IMR-90 (cell line): ENCODE results near the gene CYP2D6. TPM values are rescaled to one million over a fixed set of nuclear protein-coding genes. Genes with fewer than 3 reads are reported as not detected.
A peak's percentile ranks its signal among the peaks of the same experiment; 100 is the strongest.

ENCODE experiments used
- ATAC-seq: fragments of 200-7000 bp; cut with Tn5 transposase; 2 replicates; pipeline ENCODE4 v1.9.1; 2020; ENCODE audit warnings: low read depth, mild to moderate bottlenecking, moderate library complexity
- BruUV-seq: library from RNA; stranded (reverse); fragments of 400-500 nt; replicated peaks from 2 replicates; lab custom pipeline; 2021; lab: Mats Ljungman, UMichigan
- CTCF ChIA-PET: fragments of 300-600 bp; formaldehyde crosslinking; extraction: SDS; loops from one replicate; lab custom pipeline; 2021; ENCODE audit warnings: antibody characterized with exemption; lab: Yijun Ruan, JAX
- POLR2A ChIA-PET: fragments of 300-600 bp; sonication (Branson Sonifier 250); formaldehyde crosslinking; loops from one replicate; lab custom pipeline; 2022; ENCODE audit warnings: antibody characterized with exemption; ENCODE audit not compliant: unreplicated experiment; lab: Charles Lee
- DNase-seq: peaks from one replicate; pipeline ENCODE4 v3.0.0; 2013
- H2AFZ ChIP-seq: replicated peaks from 2 replicates; pipeline ENCODE3; 2013; ENCODE audit warnings: low read length, mild to moderate bottlenecking; ENCODE audit not compliant: poor library complexity
- H2AK5ac ChIP-seq: 2 replicates; pipeline ENCODE4 v1.6.1; 2013; ENCODE audit warnings: low read depth, low read length, inconsistent platforms
- H2AK9ac ChIP-seq: replicated peaks from 2 replicates; pipeline ENCODE3; 2013; ENCODE audit warnings: mild to moderate bottlenecking, low read depth, low read length, moderate library complexity; ENCODE audit not compliant: poor library complexity
- H2BK120ac ChIP-seq: 2 replicates; pipeline ENCODE4 v1.6.1; 2013; ENCODE audit warnings: low read depth, low read length, inconsistent platforms
- H2BK15ac ChIP-seq: 3 replicates; pipeline ENCODE4 v1.6.1; 2013; ENCODE audit warnings: low read depth, low read length, inconsistent platforms
- H2BK20ac ChIP-seq: 2 replicates; pipeline ENCODE4 v1.6.1; 2013; ENCODE audit warnings: low read depth, mild to moderate bottlenecking, inconsistent platforms, low read length, moderate library complexity
- H2BK5ac ChIP-seq: 2 replicates; pipeline ENCODE4 v1.6.1; 2013; ENCODE audit warnings: mild to moderate bottlenecking, low read depth, low read length, inconsistent platforms; ENCODE audit not compliant: poor library complexity, severe bottlenecking
- H3K14ac ChIP-seq: replicated peaks from 2 replicates; pipeline ENCODE4 v1.6.1; 2013; ENCODE audit warnings: low read depth, low read length, inconsistent platforms
- H3K18ac ChIP-seq: 2 replicates; pipeline ENCODE4 v1.6.1; 2013; ENCODE audit warnings: low read depth, low read length, control low read depth
- H3K23ac ChIP-seq: 2 replicates; pipeline ENCODE4 v1.6.1; 2013; ENCODE audit warnings: low read depth, low read length, inconsistent platforms
- H3K27ac ChIP-seq: 2 replicates; pipeline ENCODE4 v1.5.1; 2013; ENCODE audit warnings: mild to moderate bottlenecking, control low read depth, low read length; ENCODE audit not compliant: insufficient read depth
- H3K27me3 ChIP-seq: 2 replicates; pipeline ENCODE4 v1.6.1; 2013; ENCODE audit warnings: low read length; ENCODE audit not compliant: control insufficient read depth, insufficient read depth
- H3K36me3 ChIP-seq: 2 replicates; pipeline ENCODE4 v1.6.1; 2013; ENCODE audit warnings: low read length, mixed read lengths; ENCODE audit not compliant: control insufficient read depth, insufficient read depth
- H3K4ac ChIP-seq: 2 replicates; pipeline ENCODE4 v1.6.1; 2013; ENCODE audit warnings: low read depth, low read length, inconsistent platforms
- H3K4me1 ChIP-seq: 2 replicates; pipeline ENCODE4 v1.6.1; 2013; ENCODE audit warnings: low read length, mixed read lengths; ENCODE audit not compliant: control insufficient read depth, insufficient read depth
- H3K4me2 ChIP-seq: 2 replicates; pipeline ENCODE4 v1.6.1; 2013; ENCODE audit warnings: low read depth, mild to moderate bottlenecking, control low read depth, low read length, moderate library complexity
- H3K4me3 ChIP-seq: 2 replicates; pipeline ENCODE4 v1.5.1; 2013; ENCODE audit warnings: low read depth, mild to moderate bottlenecking, control low read depth, low read length, moderate library complexity; ENCODE audit not compliant: insufficient read depth
- H3K56ac ChIP-seq: 2 replicates; pipeline ENCODE4 v1.6.1; 2013; ENCODE audit warnings: low read length, inconsistent platforms; ENCODE audit not compliant: insufficient read depth; ENCODE audit errors: extremely low read depth
- H3K79me1 ChIP-seq, 2 experiments: 2 replicates each; pipeline ENCODE4 v1.6.1; 2013; ENCODE audit warnings: low read length in 2 of 2, inconsistent platforms in 1 of 2, low read depth in 1 of 2
- H3K9ac ChIP-seq: 2 replicates; pipeline ENCODE4 v1.6.1; 2013; ENCODE audit warnings: low read depth, low read length, control low read depth
- H3K9me1 ChIP-seq: 2 replicates; pipeline ENCODE4 v1.6.1; 2013; ENCODE audit warnings: low read length, inconsistent platforms; ENCODE audit not compliant: insufficient read depth
- H3K9me3 ChIP-seq: 2 replicates; pipeline ENCODE4 v1.6.1; 2013; ENCODE audit warnings: low read length; ENCODE audit not compliant: control insufficient read depth, insufficient read depth
- H4K20me1 ChIP-seq: 2 replicates; pipeline ENCODE4 v1.6.1; 2013; ENCODE audit warnings: low read length, inconsistent platforms; ENCODE audit not compliant: insufficient read depth
- H4K5ac ChIP-seq: 2 replicates; pipeline ENCODE4 v1.6.1; 2013; ENCODE audit warnings: mild to moderate bottlenecking, low read depth, low read length, control low read depth
- H4K8ac ChIP-seq, 2 experiments: 2 replicates each; pipeline ENCODE4 v1.6.1; 2013; ENCODE audit warnings: low read depth in 2 of 2, low read length in 2 of 2, control low read depth in 1 of 2, inconsistent platforms in 1 of 2
- H4K91ac ChIP-seq: 2 replicates; pipeline ENCODE4 v1.6.1; 2013; ENCODE audit warnings: low read depth, low read length, inconsistent platforms; ENCODE audit not compliant: insufficient read depth
- BHLHE40 ChIP-seq: fragments of 150-350 bp; IDR thresholded peaks from 2 replicates; pipeline ENCODE4 v1.6.1; 2016; ENCODE audit warnings: mild to moderate bottlenecking, low read depth, low read length
- CEBPB ChIP-seq: IDR thresholded peaks from 2 replicates; pipeline ENCODE4 v1.6.1; 2012; ENCODE audit warnings: low read depth, low read length, improper control_type of control experiment
- CHD1 ChIP-seq: IDR thresholded peaks from 2 replicates; pipeline ENCODE4 v1.6.1; 2012; ENCODE audit warnings: low read depth, low read length, improper control_type of control experiment
- ELK1 ChIP-seq: fragments of 150-350 bp; IDR thresholded peaks from 2 replicates; pipeline ENCODE4 v1.6.1; 2016; ENCODE audit warnings: low read depth, mild to moderate bottlenecking, low read length, moderate library complexity, borderline replicate concordance
- FOS ChIP-seq: fragments of 150-350 bp; IDR thresholded peaks from 2 replicates; pipeline ENCODE4 v1.6.1; 2016; ENCODE audit warnings: low read depth, low read length
- MAFK ChIP-seq: IDR thresholded peaks from 2 replicates; pipeline ENCODE4 v1.6.1; 2012; ENCODE audit warnings: low read depth, low read length, improper control_type of control experiment
- MAZ ChIP-seq: IDR thresholded peaks from 2 replicates; pipeline ENCODE4 v1.6.1; 2012; ENCODE audit warnings: low read depth, mild to moderate bottlenecking, low read length, improper control_type of control experiment, moderate library complexity, borderline replicate concordance
- MXI1 ChIP-seq: IDR thresholded peaks from 2 replicates; pipeline ENCODE4 v1.6.1; 2012; ENCODE audit warnings: low read depth, mild to moderate bottlenecking, low read length, moderate library complexity, borderline replicate concordance
- NFE2L2 ChIP-seq: fragments of 150-350 bp; IDR thresholded peaks from 2 replicates; pipeline ENCODE4 v1.6.1; 2016; ENCODE audit warnings: low read depth, mild to moderate bottlenecking, low read length
- POLR2A ChIP-seq: IDR thresholded peaks from 2 replicates; pipeline ENCODE4 v1.6.1; 2012; ENCODE audit warnings: mild to moderate bottlenecking, low read depth, low read length
- RAD21 ChIP-seq: IDR thresholded peaks from 2 replicates; pipeline ENCODE4 v1.6.1; 2012; ENCODE audit warnings: low read length, improper control_type of control experiment
- RCOR1 ChIP-seq: IDR thresholded peaks from 2 replicates; pipeline ENCODE4 v1.6.1; 2012; ENCODE audit warnings: mild to moderate bottlenecking, low read length, improper control_type of control experiment; ENCODE audit not compliant: insufficient replicate concordance
- RFX5 ChIP-seq: IDR thresholded peaks from 2 replicates; pipeline ENCODE4 v1.8.0; 2012; ENCODE audit warnings: low read depth, mild to moderate bottlenecking, low read length, moderate library complexity
- SMC3 ChIP-seq: fragments of 150-350 bp; IDR thresholded peaks from 2 replicates; pipeline ENCODE4 v1.6.1; 2016; ENCODE audit warnings: low read depth, mild to moderate bottlenecking, antibody characterized with exemption, low read length, moderate library complexity
- USF2 ChIP-seq: fragments of 150-350 bp; IDR thresholded peaks from 2 replicates; pipeline ENCODE4 v1.6.1; 2017; ENCODE audit warnings: mild to moderate bottlenecking, antibody characterized with exemption, low read length, low read depth
- WGBS, 2 experiments: methylation state at CpG; one replicate each; pipeline versions ENCODE4 v1.1.5 to v1.1.7; 2013; ENCODE audit warnings: missing lambda C conversion rate in 2 of 2; ENCODE audit not compliant: insufficient read length in 1 of 2; ENCODE audit errors: extremely low coverage in 2 of 2; 5-methylcytosine and 5-hydroxymethylcytosine counted together
- dilution Hi-C: fragments of 300-500 bp; cut with HindIII; formaldehyde crosslinking; loops from one replicate; pipeline ENCODE4 v1.14.3; 2018; ENCODE audit warnings: low sequenced_read_pairs; ENCODE audit not compliant: unreplicated experiment
- in situ Hi-C: fragments of 300-500 bp; cut with MboI; formaldehyde crosslinking; loops from 3 replicates; pipeline ENCODE4 v1.14.3; 2019; ENCODE audit warnings: low sequenced_read_pairs, inconsistent platforms, mixed read lengths
- intact Hi-C: fragments of 100-400 bp; cut with micrococcal nuclease; formaldehyde crosslinking; loops from 2 replicates; pipeline ENCODE4 v1.10.0; 2022
- polyA plus RNA-seq, 3 experiments: library from polyadenylated mRNA; depleted of rRNA; stranded (reverse); fragments of >200 nt; gene quantifications; 2 replicates each; pipeline ENCODE4 v1.2.3, GENCODE V29; 2012; ENCODE audit warnings: low replicate concordance in 1 of 3
- total RNA-seq: library from RNA; depleted of rRNA; stranded (reverse); fragments of >200 nt; gene quantifications from 2 replicates; pipeline ENCODE4 v1.2.3, GENCODE V29; 2012

Gene CYP2D6
- total and polyA plus RNA-seq, 2 of the 4 experiments (the other 2 are of a cell fraction), result under 0.01 to 0.24 TPM

- Histone ChIP-seq H4K5ac (peak within 1 kb of the TSS; percentile 77), H3K18ac (peak within 1 kb of the TSS; percentile 26; the same call in 1 of the 2 replicates), H3K56ac (peak within 1 kb of the TSS; percentile 86), H3K4me3 (peak within 1 kb of the TSS; percentile 59), H4K8ac (peak within 1 kb of the TSS; percentile 97 to 99), H2BK20ac (no peak within 1 kb of the TSS), H3K4me2 (peak within 1 kb of the TSS; percentile 86), H2AK9ac (peak within 1 kb of the TSS; percentile 98), H2BK15ac (peak within 1 kb of the TSS; percentile 46; the same call in 2 of the 3 replicates), H2BK5ac (peak within 1 kb of the TSS; percentile 76), H3K4ac (peak within 1 kb of the TSS; percentile 99), H2AFZ (peak within 1 kb of the TSS; percentile 98), H3K4me1 (peaks cover 10% of the 10 kb centered on the region), H2AK5ac (peak within 1 kb of the TSS; percentile 92), H3K27me3 (no peaks in the 10 kb centered on the region), H3K23ac (peak within 1 kb of the TSS; percentile 85), H3K9ac (peak within 1 kb of the TSS; percentile 80), H2BK120ac (peak within 1 kb of the TSS; percentile 94), H3K36me3 (peaks cover 12% of the 10 kb centered on the region), H3K14ac (peak within 1 kb of the TSS; percentile 96), H3K9me3 (no peaks in the 10 kb centered on the region), H3K9me1 (peaks cover 17% of the 10 kb centered on the region; the same call in 1 of the 2 replicates), H3K27ac (peak within 1 kb of the TSS; percentile 74), H3K79me1 (peaks cover 24 to 49% of the 10 kb centered on the region in 2 experiments), H4K20me1 (no peaks in the 10 kb centered on the region), H4K91ac (peak within 1 kb of the TSS; percentile 89)
- POLR2A ChIA-PET, result interaction anchor here (0.6 kb wide), 1 partner anchor 149 kb away, joined by 9 read pairs; no protein-coding TSS in a partner anchor
- peak; percentile 92 for ATAC-seq
- CTCF ChIA-PET, result no interaction called here
- intact Hi-C loops, result loop anchor here (2.0 kb wide), 1 partner anchor 113 kb away; no protein-coding TSS in a partner anchor
- no TSS peak for BruUV-seq
- dilution Hi-C loops, result no loop called here
- peak; percentile 97 for DNase-seq
- no peak for TF ChIP-seq CEBPB
- no peak for TF ChIP-seq RFX5
- TF ChIP-seq MAFK, result no peak
- no peak for TF ChIP-seq ELK1
- TF ChIP-seq BHLHE40, result peak; percentile 92
- TF ChIP-seq MAZ, result no peak
- TF ChIP-seq RCOR1, result no peak
- TF ChIP-seq RAD21, result no peak
- peak; percentile 91; the same call in 1 of the 2 replicates for TF ChIP-seq MXI1
- TF ChIP-seq FOS, result peak; percentile 33; the same call in 1 of the 2 replicates
- no peak for TF ChIP-seq SMC3
- no peak for TF ChIP-seq CHD1
- no peak for TF ChIP-seq NFE2L2
- peak; percentile 70 for TF ChIP-seq USF2
- peak; percentile 90 for TF ChIP-seq POLR2A
- WGBS, 2 experiments, result 0% methylated on average over 36 of the region's 71 CpGs; no CpG with 5 or more reads in 1 of the 2 experiments
- in situ Hi-C loops, result no loop called here
Measured at GRCh38 chr22:42079319-42080251, 51.0 kb downstream of the CYP2D6 start, which contains the start of gene SMDT1. Gene SMDT1, plus strand, starts transcription at chr22:42079700. Its CDS starts 69 bp downstream, at chr22:42079769.
